Karpas-422 (cell line): ENCODE measurements around the gene TRPM8. TPM values are rescaled to one million over a fixed set of nuclear protein-coding genes. Genes with fewer than 3 reads are reported as not detected.

Source experiments
- DNase-seq: peaks from one replicate; pipeline ENCODE4 v3.0.0-alpha.2; 2015
- H2AFZ ChIP-seq: fragments of 200-600 bp; sonication (generic); 2 replicates; pipeline ENCODE4 v1.6.1; 2014; ENCODE audit warnings: antibody characterized with exemption, low read length, mixed read lengths
- H3K27ac ChIP-seq: fragments of 200-600 bp; sonication (generic); 2 replicates; pipeline ENCODE4 v1.5.1; 2014; ENCODE audit warnings: mild to moderate bottlenecking, low read length, moderate library complexity
- H3K27me3 ChIP-seq: fragments of 200-600 bp; sonication (generic); 2 replicates; pipeline ENCODE4 v1.6.1; 2014; ENCODE audit warnings: low read length, mixed read lengths
- H3K36me3 ChIP-seq: fragments of 200-600 bp; sonication (generic); 2 replicates; pipeline ENCODE4 v1.6.1; 2014; ENCODE audit warnings: low read length, mixed read lengths; ENCODE audit not compliant: insufficient read depth
- H3K4me1 ChIP-seq: fragments of 200-600 bp; sonication (generic); 2 replicates; pipeline ENCODE4 v1.6.1; 2014; ENCODE audit warnings: mild to moderate bottlenecking, low read length, mixed read lengths
- H3K4me2 ChIP-seq: fragments of 200-600 bp; sonication (generic); 2 replicates; pipeline ENCODE4 v1.6.1; 2014; ENCODE audit warnings: low read length, low read depth, mild to moderate bottlenecking; ENCODE audit not compliant: poor library complexity, severe bottlenecking
- H3K4me3 ChIP-seq: fragments of 200-600 bp; sonication (generic); 2 replicates; pipeline ENCODE4 v1.5.1; 2014; ENCODE audit warnings: mild to moderate bottlenecking, antibody characterized with exemption, low read length, mixed read lengths
- H3K79me2 ChIP-seq: fragments of 200-600 bp; sonication (generic); 2 replicates; pipeline ENCODE4 v1.6.1; 2014; ENCODE audit warnings: mild to moderate bottlenecking, low read length, mixed read lengths
- H3K9ac ChIP-seq: fragments of 200-600 bp; sonication (generic); 2 replicates; pipeline ENCODE4 v1.6.0; 2014; ENCODE audit warnings: low read length
- H3K9me2 ChIP-seq: fragments of 200-600 bp; sonication (generic), shearing (Covaris generic); replicated peaks from 2 replicates; pipeline ENCODE4 v1.6.0; 2014; ENCODE audit warnings: mild to moderate bottlenecking, low read length, moderate library complexity; ENCODE audit not compliant: insufficient read depth
- H3K9me3 ChIP-seq: fragments of 300-700, 200-600 bp; sonication (generic); 2 replicates; pipeline ENCODE4 v1.6.1; 2014; ENCODE audit warnings: low read length, mixed read lengths
- H4K20me1 ChIP-seq: fragments of 200-600 bp; sonication (generic); 2 replicates; pipeline ENCODE4 v1.6.1; 2014; ENCODE audit warnings: mild to moderate bottlenecking, antibody characterized with exemption, low read length, low read depth; ENCODE audit not compliant: insufficient read depth
- total RNA-seq: library from RNA; depleted of rRNA; stranded (reverse); fragments of >200 nt; shearing (Covaris generic); gene quantifications from 2 replicates; pipeline ENCODE4 v1.2.3, GENCODE V29; 2014; ENCODE audit warnings: low replicate concordance

TRPM8 gene
- total RNA-seq, 1 experiment from 2014 or later: not detected

DNA sequence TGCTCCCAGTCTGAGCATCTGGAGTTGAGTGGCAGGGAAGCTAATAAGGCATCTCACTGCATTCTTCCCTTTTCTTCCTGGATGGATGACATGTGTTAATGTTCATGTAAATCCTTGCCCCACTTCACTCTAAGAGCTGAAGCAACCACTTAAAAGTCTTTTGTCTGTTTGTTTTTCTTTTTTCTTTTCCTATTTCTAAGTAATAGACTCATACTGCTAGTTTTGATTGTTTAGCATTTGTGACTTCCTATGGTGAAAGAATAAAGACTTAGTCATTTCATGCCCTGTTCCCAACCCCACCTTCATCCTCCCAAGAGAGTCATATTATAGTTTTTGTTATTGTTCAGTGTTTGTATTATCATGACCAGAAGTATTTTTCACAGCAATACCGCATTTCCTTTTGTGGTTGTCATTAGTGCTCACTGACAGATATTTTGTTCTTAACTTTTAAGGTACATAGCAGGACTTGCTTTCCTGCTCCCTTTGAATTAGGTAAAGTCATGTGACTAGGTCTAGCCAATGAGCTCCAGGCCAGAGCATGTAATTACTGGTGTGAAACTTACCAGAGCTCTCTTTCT is 115.2 kb downstream of the TRPM8 start:
- Histone ChIP-seq H3K4me1 (no peaks in the 10 kb centered on the region), H3K9me2 (no peaks in the 10 kb centered on the region), H3K27me3 (no peaks in the 10 kb centered on the region), H3K9me3 (peaks cover 8% of the 10 kb centered on the region; the same call in 1 of the 2 replicates), H3K36me3 (no peaks in the 10 kb centered on the region), H4K20me1 (no peaks in the 10 kb centered on the region), H3K4me2 (no peak overlapping the region), H3K27ac (no peak overlapping the region), H3K9ac (no peak overlapping the region), H2AFZ (no peak overlapping the region), H3K79me2 (no peaks in the 10 kb centered on the region), H3K4me3 (no peak overlapping the region)
- no peak for DNase-seq

DNA sequence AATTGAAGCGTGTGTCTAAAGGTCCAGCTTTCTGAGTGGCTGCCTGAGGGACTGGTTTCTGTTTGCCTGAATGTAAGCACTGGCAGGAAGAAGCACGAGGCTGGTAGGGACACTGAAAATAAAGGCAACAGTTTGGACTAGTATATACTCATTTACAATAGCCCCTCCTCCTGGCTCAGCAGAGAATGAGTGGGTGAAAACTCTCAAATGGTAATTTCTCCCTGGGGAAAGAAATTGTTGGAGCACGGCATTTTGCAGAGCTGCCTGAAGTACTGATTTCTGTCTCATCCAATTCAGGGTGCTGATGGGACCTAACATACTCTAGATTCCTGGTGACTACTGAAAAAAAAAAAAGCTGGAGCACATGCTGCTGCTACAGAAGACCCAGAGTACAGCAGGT is 116.0 kb downstream of the TRPM8 start:
- H4K20me1 ChIP-seq: no peaks in the 10 kb centered on the region
- H3K27ac ChIP-seq: no peak overlapping the region
- no peaks in the 10 kb centered on the region for H3K79me2 ChIP-seq
- no peak overlapping the region for H3K9ac ChIP-seq
- peaks cover 8% of the 10 kb centered on the region; the same call in 1 of the 2 replicates for H3K9me3 ChIP-seq
- no peak overlapping the region for H3K4me3 ChIP-seq
- DNase-seq: no peak
- H3K27me3 ChIP-seq: no peaks in the 10 kb centered on the region
- no peak overlapping the region for H3K4me2 ChIP-seq
- H3K9me2 ChIP-seq: no peaks in the 10 kb centered on the region
- no peak overlapping the region for H2AFZ ChIP-seq
- H3K4me1 ChIP-seq: no peaks in the 10 kb centered on the region
- H3K36me3 ChIP-seq: no peaks in the 10 kb centered on the region

DNA sequence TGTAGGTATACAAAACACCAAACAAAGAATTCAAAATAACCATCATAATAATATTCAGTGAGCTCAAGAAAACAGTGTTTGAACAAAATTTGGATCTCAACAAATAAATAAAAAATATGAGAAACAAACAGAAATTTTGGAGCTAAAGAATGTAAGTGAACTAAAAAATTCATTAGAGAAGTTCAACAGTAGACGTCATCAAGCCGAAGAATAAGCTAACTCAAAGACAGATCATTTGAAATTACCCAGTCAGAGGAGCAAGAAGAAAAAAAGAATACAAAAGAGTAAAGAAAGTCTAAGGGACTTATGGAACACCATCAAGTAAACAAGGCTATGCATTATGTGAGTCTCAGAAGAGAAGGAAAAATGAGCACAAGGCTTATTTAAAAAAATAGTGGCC is 116.7 kb downstream of the TRPM8 start:
- Histone ChIP-seq H3K4me1 (no peaks in the 10 kb centered on the region), H3K9me2 (no peaks in the 10 kb centered on the region), H3K27me3 (no peaks in the 10 kb centered on the region), H3K4me3 (no peak overlapping the region), H2AFZ (no peak overlapping the region), H3K4me2 (no peak overlapping the region), H3K9ac (no peak overlapping the region), H3K79me2 (no peaks in the 10 kb centered on the region), H3K36me3 (no peaks in the 10 kb centered on the region), H4K20me1 (no peaks in the 10 kb centered on the region), H3K27ac (no peak overlapping the region), H3K9me3 (peaks cover 8% of the 10 kb centered on the region; the same call in 1 of the 2 replicates)
- no peak for DNase-seq

DNA sequence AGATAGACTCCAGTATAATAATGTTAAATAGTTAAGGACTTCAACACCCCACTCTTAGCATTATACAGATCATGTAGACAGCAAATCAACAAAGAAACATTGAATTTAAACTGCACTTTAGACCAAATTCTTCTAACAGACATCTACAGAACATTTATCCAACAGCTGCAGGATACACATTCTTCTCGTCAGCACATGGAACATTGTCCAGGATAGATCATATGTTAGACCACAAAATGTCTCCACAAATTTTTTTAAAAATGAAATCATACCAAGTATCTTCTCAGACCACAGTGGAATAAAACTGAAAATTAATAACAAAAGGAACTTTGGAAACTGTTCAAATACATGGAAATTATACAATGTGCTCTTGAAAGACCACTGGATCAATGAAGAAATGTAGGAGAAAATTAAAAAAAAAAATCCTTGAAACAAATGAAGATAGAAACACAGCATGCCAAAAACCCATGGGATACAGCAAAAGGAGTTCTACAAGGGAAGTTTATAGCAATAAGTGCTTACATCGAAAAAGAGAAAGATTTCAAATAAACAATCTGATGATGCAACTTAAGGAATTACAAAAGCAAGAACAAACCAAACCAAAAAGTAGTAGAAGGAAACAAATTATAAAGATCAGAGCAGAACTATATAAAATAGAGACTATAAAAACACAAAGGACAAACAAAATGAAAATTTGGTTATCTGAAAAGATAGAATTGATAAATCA is 121.1 kb downstream of the TRPM8 start:
- Histone ChIP-seq H4K20me1 (no peaks in the 10 kb centered on the region), H3K27ac (no peak overlapping the region), H3K36me3 (no peaks in the 10 kb centered on the region), H3K79me2 (no peaks in the 10 kb centered on the region), H3K4me2 (no peak overlapping the region), H2AFZ (no peak overlapping the region), H3K27me3 (no peaks in the 10 kb centered on the region), H3K9ac (no peak overlapping the region), H3K4me3 (no peak overlapping the region), H3K9me3 (0 out of 2 replicates have a peak, but pooled peaks cover 2% of the 10 kb centered on the region), H3K9me2 (no peaks in the 10 kb centered on the region), H3K4me1 (no peaks in the 10 kb centered on the region)
- no peak for DNase-seq

DNA sequence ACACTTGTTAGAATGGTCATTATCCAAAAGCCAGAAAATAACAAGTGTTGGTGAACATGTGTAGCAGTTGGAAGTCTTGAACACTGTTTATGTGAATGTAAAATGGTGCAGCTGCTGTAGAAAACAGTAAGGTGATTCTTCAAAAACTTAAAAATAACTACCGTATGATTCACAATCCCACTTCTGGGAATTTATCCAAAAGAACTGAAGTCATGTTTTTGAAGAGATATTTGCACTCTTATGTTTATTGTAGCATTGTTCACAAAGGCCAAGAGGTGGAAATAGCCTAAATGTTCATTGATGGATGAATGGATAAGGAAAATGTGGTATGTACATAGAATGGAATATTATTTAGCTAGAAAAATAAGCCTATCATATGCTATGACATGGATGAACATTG is 127.0 kb downstream of the TRPM8 start:
- no peak overlapping the region for H3K9ac ChIP-seq
- no peak overlapping the region for H3K4me3 ChIP-seq
- H2AFZ ChIP-seq: no peak overlapping the region
- H3K4me2 ChIP-seq: no peak overlapping the region
- DNase-seq: no peak
- no peaks in the 10 kb centered on the region for H3K9me3 ChIP-seq
- no peaks in the 10 kb centered on the region for H3K9me2 ChIP-seq
- no peaks in the 10 kb centered on the region for H3K79me2 ChIP-seq
- no peaks in the 10 kb centered on the region for H4K20me1 ChIP-seq
- no peak overlapping the region for H3K27ac ChIP-seq
- no peaks in the 10 kb centered on the region for H3K4me1 ChIP-seq
- H3K36me3 ChIP-seq: no peaks in the 10 kb centered on the region
- H3K27me3 ChIP-seq: no peaks in the 10 kb centered on the region

DNA sequence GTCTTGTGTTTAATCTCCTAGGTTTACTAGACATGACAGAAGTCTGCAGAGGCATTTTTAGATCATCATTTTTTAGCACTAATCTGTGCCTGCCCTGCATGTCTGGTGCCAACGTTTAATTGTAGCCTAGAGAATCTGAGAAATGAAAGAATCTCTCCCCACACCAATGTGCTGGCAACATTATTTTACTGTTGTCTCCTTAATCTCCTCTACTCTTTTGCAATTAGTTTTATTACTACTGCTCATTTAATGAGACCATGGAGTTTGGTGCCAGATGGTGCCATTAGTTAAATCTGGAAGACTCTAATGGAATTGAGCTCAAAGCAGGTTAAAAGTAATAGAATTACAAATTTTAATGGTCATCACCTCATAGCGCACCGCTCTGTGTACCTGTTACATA is 129.3 kb downstream of the TRPM8 start:
- no peak overlapping the region for H3K4me2 ChIP-seq
- H3K9me3 ChIP-seq: no peaks in the 10 kb centered on the region
- H3K4me1 ChIP-seq: no peaks in the 10 kb centered on the region
- no peaks in the 10 kb centered on the region for H3K79me2 ChIP-seq
- no peak overlapping the region for H3K4me3 ChIP-seq
- H3K27ac ChIP-seq: no peak overlapping the region
- no peaks in the 10 kb centered on the region for H3K27me3 ChIP-seq
- no peak for DNase-seq
- no peaks in the 10 kb centered on the region for H4K20me1 ChIP-seq
- no peak overlapping the region for H2AFZ ChIP-seq
- no peak overlapping the region for H3K9ac ChIP-seq
- H3K36me3 ChIP-seq: no peaks in the 10 kb centered on the region
- H3K9me2 ChIP-seq: no peaks in the 10 kb centered on the region

DNA sequence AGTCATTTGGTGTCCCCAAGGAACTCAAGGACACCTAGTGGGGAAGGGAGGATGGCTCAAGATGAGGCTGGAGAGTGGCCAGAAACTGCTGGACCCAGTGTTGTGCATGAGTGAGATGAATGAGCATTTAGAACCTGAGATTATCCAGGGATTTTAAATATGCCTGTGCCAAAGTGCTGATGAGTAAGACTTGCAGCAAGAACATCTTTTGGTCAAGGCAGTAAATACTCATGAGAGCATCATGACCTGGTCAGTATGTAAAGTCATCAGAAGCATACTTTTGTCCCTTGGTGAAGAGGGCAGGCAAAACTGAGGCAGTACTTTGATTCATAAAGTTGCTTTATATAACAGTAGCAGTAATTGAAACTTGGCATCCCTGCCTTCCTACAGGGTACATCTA is 130.2 kb downstream of the TRPM8 start:
- no peak overlapping the region for H3K4me2 ChIP-seq

DNA sequence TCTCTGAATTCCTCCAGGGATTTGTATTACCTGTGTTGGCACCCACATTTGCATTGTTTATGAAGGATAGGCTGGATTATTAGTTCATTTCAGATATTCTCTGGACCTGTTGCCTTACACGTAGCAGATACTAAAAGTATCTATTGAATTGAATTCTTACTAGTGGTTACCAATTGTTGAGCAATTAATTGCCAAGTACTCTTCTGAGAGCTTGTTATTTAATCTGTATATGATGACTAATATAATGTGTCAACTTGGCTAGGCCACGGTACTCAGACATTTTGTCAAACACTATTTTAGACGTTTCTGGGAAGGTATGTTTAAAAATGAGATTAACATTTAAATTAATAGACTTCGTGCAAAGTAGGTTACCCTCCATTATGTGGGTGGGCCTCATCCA is 130.9 kb downstream of the TRPM8 start:
- H3K4me2 ChIP-seq: no peak overlapping the region
- no peaks in the 10 kb centered on the region for H4K20me1 ChIP-seq
- H3K27me3 ChIP-seq: no peaks in the 10 kb centered on the region
- H3K36me3 ChIP-seq: no peaks in the 10 kb centered on the region
- H3K27ac ChIP-seq: no peak overlapping the region
- H3K9me2 ChIP-seq: no peaks in the 10 kb centered on the region
- no peak overlapping the region for H2AFZ ChIP-seq
- DNase-seq: no peak
- H3K79me2 ChIP-seq: no peaks in the 10 kb centered on the region
- H3K4me3 ChIP-seq: no peak overlapping the region
- H3K4me1 ChIP-seq: no peaks in the 10 kb centered on the region
- H3K9me3 ChIP-seq: no peaks in the 10 kb centered on the region
- no peak overlapping the region for H3K9ac ChIP-seq

More for the DNA sequence above, 130.2 kb downstream of the TRPM8 start:
- DNase-seq: no peak
- Histone ChIP-seq H3K4me1 (no peaks in the 10 kb centered on the region), H3K79me2 (no peaks in the 10 kb centered on the region), H3K36me3 (no peaks in the 10 kb centered on the region), H4K20me1 (no peaks in the 10 kb centered on the region), H3K27me3 (no peaks in the 10 kb centered on the region), H3K4me3 (no peak overlapping the region), H3K27ac (no peak overlapping the region), H3K9me2 (no peaks in the 10 kb centered on the region), H3K9ac (no peak overlapping the region), H3K9me3 (no peaks in the 10 kb centered on the region), H2AFZ (no peak overlapping the region)
